Measurements from ENCODE around the gene SORL1-AS1.
"Not testable (repeated sequence)": the region's sequence is repeated elsewhere in the genome, so short reads cannot be mapped to it uniquely, and the experiment has no call there.

SORL1-AS1 gene

DNA sequence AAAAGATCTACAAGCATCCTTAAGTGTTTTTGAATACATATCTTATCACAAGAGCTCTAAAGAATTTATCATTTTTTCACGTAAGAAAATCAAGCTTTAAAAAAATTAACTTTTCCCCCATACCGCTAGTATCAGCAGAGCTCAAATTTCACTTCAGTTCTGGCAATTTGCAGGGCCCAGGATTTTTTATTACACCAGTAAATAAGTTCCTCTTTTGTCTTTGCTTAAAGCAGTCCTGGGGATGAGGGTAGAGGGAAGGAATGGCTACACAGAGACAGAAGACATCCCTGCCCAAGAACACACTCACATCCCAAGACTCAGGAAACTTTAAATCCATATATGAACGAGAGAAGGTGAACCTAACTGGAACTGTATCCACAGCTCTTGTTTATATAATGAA, 23.2 kb downstream of the SORL1-AS1 start:
- DNase-seq (ENCODE audit: low read depth in 2 of 3, low spot score in 2 of 3) = no peak

DNA sequence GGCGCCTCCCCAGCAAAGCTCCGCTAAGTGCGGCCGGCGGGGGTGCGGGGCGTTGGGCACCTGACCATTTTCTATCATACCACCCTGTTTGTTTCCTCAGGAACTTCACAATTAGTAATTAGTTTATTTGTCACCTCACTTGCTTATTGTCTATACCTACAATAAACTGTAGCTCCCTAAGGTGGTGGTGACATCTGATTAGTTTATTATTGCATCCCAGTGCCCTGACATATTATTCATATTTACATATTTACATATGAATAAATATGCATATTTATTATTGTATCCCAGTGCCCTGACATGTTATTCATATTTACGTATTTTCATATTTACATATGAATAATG, 25.4 kb downstream of the SORL1-AS1 start:
- DNase-seq (ENCODE audit: low read depth in 2 of 3, low spot score in 2 of 3) = no peak

DNA sequence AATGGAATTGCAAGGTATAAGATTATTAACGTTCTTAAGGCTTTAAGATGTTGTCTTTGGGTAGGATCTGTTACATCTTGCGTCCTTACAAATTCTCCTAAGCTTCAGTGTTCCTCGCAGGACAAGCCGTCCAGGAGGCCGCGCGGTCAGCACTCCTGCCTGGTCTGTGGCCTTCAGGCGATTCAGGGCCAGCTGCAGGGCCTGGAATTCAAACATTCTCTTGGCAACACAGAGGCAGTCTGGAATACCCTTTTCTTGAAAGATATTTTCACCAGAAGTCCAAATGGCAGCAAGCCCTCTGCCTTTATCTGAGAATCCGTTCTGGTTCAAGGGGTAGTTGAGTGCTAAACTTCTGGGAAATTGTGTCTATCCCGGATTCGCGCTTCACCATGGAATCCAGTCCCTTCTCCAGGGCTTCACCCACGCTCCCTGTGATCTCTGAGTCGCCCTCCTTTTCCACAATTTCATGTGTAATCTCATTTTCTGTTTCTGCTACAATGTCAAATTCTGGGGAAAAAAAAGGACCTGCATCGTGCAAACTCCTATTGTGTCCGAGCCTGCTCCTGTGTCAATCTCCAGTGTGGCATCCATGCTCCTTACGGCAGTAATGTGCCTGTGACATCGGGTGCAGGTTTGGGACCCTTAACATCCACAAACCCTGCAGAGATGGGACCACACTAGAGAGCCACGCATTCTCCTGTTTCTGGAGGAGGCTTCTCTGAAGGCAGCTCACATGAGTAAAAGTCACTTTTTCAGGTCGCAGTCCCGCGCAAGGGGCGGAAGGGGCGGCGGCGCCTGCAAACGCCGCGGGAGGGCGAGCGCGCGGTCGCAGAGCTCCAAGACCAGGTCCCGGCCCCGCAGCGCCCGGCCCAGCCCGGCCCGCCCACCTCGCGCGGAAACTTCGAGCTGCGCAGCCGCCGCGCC, 26.0 kb downstream of the SORL1-AS1 start:
- peak in 1 of 3 experiments; percentile 37 for DNase-seq (ENCODE audit: low read depth in 2 of 3, low spot score in 2 of 3)

DNA sequence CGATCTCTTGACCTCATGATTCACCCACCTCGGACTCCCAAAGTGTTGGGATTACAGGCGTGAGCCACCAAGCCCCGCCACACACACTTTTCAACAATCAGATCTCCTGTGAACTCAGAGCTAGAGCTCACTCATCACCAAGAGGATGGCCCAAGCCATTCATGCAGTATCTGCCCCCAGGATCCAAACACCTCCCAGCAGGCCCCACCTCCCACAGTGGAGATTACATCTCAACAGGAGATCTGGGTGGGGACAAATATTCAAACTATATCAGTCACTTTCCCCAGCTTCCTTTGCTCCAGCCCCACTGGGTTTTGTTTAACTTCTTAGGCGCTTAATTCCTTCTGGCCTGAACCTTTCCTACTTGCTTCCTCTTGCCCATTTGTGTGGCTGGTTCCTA, 26.9 kb downstream of the SORL1-AS1 start:
- no peak for DNase-seq (ENCODE audit: low read depth in 2 of 3, low spot score in 2 of 3)

DNA sequence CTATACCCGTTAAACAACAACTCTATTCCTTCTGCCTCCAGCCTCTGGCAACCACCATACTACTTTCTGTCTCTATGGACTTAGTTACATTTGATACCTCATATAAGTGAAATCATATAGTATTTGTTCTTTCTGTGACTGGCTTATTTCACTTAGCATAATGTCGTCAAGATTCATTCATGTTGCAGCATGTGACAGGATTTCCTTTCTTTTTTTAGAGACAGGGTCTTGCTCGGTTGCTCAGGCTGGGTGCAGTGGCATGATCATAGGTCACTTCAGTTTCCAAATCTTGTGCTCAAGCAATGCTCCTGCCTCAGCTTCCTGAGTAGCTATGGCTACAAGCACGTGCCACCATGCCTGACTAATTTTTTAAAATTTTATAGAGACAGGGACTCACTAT, 30.1 kb downstream of the SORL1-AS1 start:
- no peak for DNase-seq (ENCODE audit: low read depth in 2 of 3, low spot score in 2 of 3)

DNA sequence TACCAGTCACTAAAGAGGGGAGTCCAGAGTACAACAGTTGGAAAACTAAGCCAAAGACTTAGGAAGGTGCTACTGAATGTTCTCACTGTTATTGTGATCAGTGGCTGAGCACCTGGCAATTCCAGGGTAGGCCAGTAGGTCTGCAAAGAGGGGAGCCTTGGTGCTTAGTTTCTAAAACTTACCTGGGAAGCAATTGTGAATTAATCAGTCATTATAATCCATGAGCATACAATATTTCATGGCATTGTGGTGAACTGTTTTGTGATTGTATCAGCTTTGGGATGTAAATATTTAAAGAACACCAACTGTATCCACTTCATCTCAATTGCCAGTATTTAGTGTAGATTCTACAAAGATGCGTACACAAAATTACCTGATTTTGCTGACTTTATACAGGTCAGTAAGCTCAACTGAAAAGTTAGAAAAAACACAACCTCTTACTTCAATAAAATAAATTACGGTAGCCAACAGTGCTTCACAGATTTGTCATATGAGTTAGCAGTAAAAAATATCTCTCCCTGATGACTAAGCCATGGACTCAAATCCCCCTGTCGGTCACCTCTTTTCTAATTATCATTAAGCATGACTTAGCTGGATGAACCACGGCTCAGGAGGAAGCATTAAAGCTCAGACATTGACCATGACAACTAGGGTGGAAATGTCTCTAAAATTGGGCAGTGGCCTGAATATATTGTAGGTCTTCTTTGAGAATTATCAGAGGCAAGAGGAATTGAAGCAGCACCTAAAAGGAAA, 31.4 kb downstream of the SORL1-AS1 start:
- no peak for DNase-seq (ENCODE audit: low read depth in 2 of 3, low spot score in 2 of 3)

DNA sequence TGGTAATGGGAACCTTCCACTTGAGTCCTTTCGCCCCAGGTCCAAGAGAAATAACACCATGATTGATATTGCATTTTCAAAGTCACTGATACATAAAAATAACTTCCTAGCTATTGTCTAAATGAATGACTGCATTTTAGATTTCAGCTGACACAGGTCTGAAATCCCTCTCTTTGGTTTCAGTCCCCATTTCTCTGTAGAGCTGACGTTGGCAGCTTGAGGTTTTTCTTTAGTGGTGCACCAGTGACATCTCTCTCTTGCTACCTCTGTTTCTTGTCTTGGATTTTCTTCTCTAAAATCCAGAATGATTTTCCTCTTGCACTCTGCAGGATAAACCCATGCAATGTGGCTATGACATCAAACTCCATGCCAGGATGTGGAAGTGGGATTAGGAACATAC, 32.4 kb downstream of the SORL1-AS1 start:
- no peak for DNase-seq (ENCODE audit: low read depth in 2 of 3, low spot score in 2 of 3)

DNA sequence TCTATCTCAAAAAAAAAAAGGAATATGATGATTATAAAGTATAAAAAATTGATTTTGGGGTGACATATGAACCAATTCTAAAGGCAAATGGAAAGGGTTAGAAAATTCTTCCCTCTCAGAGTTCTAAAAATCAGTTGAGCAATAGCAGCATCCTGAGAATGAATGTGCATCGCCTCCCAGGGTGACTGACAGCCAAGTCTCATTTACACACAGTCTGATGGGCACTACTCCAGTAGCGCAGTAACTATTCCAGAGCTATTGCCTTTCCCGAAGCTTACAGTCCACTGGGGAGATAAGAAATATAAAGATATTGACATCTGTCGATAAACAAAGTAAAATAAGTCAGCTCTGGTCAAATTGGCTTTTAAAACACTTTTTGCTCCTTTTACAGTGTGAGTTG, 32.9 kb downstream of the SORL1-AS1 start:
- no peak for DNase-seq (ENCODE audit: low read depth in 2 of 3, low spot score in 2 of 3)

DNA sequence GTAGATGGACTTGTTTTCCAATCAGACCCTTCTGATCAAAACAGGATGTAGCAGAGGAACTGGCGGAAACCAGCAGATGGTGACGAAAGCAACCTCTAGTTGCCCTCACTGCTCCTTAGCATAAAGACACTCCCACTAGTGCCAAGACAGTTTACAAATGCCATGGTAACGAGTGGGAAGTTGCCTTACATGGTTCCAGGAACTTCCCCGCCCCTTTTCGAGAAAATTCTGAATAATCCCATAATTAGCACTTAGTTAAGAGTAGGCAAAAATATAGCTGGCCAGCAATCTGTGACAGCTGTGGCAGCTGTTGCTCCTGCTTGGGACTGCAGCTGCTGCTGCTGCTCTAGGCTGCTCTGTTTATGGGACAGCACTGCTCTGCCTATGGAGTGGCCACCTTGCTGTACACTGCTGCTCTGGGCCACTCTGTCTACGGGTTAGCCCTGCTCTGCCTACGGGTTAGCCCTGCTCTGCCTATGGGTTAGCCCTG, 34.1 kb downstream of the SORL1-AS1 start:
- DNase-seq (ENCODE audit: low read depth in 2 of 3, low spot score in 2 of 3) = no peak

DNA sequence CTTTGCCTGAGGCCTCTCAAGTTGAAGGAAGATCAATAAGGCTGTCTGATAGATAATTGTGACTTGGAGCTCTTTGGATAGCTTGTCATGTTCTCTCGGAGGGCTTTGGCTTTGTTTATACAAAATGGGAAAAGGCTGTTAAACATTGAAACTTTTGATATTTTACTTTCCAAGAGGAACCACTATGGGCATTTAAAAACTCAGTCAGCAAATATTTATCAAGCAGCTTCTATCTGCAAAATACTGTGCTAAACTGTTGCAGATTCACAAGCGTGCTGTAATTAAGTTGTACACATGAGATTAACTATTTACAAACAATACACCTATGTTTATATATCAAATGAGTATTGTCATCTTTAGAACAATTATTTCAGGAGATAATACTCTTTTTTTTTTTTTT, 35.2 kb downstream of the SORL1-AS1 start:
- DNase-seq (ENCODE audit: low read depth in 2 of 3, low spot score in 2 of 3) = no peak

DNA sequence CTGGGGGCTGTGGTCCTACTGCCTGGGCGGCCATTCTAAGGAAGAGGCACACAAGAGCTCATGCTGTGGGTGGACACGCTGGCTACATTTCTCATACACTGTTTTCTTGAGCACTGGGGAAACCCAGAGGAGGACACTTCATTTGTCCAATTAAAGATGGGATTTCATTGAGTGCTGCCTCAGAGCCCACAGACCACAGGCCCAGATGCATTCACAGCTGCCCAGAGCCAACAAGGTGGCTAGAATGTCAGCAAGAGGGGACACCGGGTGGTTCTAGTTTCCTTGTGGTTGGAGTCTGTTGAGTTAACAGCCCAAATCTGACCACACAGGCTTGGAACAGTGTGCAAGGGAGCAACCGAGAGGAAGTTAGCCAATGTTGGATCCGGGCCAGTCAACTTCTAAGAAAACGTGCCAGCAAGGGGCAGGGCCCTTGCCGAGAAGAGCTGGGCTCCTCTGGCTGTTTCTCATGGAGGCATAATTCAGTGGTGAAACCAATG, 35.7 kb downstream of the SORL1-AS1 start:
- DNase-seq (ENCODE audit: low read depth in 2 of 3, low spot score in 2 of 3) = peak in 2 of 3 experiments; percentile 25 to 36

DNA sequence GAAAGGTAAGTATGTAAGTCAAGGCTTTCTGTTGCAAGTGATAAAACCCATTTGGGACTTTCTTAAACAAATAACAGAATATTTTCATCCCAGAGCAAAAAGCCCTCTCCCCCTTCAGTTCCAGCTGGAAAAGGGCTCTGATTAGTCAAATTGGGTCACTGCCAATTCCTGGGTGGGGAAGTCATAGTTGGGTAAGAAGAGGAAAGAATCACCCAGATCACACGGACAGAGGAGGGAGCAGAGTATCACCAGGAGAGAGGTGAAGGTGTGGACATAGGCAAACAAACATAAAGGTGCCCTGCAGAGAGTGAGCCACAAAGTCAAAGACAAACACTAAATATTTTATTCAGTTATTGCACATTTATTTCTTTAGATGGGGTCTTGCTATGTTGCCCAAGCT, 36.9 kb downstream of the SORL1-AS1 start:
- no peak for DNase-seq (ENCODE audit: low read depth in 2 of 3, low spot score in 2 of 3)

DNA sequence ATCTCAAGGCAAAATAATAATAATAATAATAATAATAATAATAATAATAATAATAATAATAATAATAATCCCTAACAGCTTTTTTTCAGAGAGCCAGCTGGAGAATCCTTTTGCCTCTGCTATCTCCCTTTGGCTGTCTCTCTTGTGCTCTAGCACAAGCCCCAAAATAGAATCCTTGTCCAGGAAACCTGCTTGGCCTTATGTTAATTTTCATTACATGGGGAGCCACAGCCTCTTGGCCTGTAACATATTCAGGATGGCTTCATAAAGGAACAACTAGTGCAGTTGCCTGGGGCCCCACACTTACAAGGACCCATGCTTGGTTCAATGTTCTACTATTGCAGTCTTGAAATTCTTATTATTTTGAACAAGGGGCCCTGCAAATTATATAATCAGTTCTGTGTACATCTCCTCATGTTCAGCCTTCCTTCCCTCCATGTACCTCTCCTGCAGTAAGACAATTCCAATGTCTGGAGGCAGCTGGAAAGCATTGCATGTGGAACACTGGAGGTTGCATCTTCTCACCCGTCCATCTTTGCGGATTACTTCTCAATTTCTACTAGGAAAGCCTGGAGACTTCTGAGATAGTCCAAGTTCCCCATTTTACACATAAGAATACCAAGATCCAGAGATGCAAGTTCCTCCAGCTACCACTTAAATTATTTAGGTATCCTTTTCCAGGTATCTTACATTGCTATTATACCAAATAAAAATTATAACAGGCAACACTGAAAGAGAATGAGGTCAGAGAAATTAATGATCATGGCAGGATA, 38.4 kb downstream of the SORL1-AS1 start:
- DNase-seq (ENCODE audit: low read depth in 2 of 3, low spot score in 2 of 3) = no peak

DNA sequence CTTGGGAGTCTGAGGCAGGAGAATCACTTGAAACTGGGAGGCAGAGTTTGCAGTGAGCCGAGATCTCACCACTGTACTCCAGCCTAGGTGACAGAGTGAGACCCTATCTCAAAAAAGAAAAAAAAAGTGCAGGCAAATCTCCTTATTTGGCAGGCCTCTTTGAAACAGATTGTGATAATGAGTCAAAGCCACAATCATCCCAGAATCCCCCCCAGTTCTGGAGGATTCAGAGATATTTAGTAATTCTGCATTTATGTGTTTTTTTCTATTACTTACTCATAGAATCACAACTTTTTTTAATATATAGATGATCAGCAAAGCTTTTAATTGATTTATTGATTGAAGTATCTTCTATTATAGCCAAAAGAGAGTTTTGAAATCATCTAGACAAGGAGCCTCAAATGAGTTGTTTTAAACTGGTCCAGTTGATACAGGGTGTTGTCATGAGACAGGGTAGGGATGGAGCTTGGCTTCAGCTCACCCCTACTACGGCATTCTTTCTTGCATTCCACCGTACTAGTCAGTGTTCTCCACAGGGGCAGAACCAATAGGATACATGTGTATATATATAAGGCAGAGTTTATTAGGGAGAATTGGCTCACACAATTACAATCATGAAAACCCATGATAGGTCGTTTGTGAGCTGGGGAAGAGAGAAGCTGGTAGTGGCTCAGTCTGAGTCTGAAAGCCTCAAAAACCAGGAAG, 39.9 kb downstream of the SORL1-AS1 start:
- DNase-seq (ENCODE audit: low read depth in 2 of 3, low spot score in 2 of 3) = no peak

DNA sequence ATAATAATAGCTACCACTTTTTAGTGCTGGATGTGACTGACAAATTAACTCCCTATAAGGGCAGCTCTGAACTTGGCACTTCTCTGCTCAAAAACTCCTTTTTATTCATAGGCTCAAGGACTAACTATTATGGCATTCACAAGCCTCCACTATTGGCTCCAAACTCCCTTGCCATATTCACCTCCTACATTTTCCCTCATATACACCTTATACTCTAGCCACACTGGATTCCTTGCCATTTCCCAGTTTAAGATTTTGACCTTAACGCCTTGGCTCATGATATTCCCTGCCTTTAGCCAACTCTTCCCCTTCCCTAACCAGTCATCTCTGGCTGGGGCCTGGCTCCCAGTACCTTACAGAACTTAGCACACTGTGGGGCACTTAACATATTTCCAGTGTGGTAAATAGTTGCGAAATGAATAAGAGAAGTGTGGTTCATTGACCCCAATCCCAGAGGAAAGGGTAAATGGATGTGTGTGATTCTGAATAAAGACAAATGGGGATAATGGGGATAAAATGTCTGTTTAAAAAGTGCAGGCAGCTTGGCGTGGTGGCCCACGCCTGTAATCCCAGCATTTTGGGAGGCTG, 40.7 kb downstream of the SORL1-AS1 start:
- no peak for DNase-seq (ENCODE audit: low read depth in 2 of 3, low spot score in 2 of 3)

DNA sequence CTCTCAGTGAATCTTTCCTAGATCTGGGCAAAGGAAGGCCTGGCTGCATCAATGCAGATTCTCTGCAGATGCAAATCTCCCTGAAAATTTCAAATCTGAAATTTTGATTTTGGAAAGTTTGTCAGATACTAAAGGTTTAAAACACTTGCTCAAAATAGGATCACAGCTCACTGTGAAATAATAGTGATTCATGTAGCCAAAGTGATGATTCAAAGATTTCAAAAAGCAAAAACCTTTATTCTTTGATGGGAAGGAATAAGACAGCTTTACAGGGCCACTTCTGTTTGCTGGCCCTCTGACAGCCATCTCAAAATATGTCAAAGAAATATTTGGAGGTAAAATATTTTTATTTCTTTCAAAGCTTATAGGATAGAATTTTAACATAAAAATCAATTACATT, 41.4 kb downstream of the SORL1-AS1 start:
- not testable (repeated sequence) for DNase-seq (ENCODE audit: low read depth in 2 of 3, low spot score in 2 of 3)

DNA sequence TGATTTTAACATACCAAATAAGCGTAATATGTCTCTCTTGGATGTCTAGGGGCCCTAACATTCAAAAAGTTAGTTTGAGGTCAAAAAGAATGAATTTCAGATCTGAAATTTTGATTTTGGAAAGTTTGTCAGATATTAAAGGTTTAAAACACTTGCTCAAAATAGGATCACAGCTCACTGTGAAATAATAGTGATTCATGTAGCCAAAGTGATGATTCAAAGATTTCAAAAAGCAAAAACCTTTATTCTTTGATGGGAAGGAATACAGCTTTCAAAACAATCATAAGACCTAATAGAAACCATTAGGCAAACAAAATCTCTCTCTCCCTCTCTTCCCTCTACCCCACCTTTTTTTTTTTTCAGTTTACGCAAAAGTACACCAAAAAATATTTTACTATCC, 42.7 kb downstream of the SORL1-AS1 start:
- DNase-seq (ENCODE audit: low read depth in 2 of 3, low spot score in 2 of 3) = not testable (repeated sequence)

DNA sequence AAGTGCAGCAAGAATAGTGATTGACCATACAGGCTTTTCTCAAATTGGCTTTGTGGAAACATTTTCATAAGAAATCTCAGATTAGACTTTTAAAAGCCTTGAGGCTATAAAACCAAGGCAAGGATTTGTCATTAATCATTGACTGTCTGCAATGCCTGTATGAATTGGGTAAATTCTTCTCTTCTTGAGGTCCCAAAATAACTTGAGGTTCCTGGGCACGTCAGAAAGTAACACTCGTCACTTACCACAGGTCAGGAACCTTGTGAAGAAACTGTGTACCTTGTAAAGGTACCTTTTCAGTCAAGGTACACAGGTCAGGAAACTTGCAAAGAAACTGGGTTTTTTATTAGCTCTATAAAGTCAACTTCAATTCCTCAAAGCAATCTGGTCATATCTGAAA, 43.9 kb downstream of the SORL1-AS1 start:
- no peak for DNase-seq (ENCODE audit: low read depth in 2 of 3, low spot score in 2 of 3)

DNA sequence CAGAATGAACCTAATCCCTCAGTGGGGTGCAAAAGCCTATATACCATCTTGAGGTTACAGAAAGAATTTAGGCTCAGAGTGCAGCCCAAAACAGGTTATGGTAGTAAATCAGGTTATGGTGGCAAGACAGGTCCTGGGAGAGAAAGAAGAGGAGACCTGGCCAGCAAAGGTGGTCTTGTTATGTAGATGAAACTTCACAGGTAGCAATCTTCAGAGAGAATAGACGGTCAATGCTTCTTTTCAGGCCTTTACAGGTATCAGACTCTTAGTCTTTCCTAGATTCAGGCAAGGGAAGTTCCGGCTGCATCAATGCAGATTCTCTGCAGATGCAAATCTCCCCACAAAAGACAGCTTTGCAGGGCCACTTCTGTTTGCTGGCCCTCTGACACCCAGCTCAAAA, 46.5 kb downstream of the SORL1-AS1 start:
- no peak for DNase-seq (ENCODE audit: low read depth in 2 of 3, low spot score in 2 of 3)

DNA sequence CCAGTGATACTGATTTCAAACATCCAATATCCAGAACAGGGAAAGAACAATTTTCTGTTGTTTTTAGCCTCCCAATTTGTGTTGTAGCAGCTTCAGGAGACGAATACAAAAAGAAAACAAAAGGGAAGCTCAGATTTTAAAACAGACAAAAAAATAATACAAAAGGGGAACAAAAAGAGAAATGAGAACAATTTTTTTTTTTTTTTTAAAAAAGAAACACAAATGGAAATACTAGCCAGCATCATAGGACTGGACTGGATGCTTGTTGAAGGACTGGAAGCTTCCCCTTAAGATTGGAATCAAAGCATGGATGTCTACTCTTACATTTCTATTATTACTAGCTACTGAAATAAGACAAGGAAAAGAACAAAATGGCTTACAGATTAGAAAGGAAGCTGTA, 47.1 kb downstream of the SORL1-AS1 start:
- DNase-seq (ENCODE audit: low read depth in 2 of 3, low spot score in 2 of 3) = no peak
